ENCODE measurements around the gene PAX9. TPM values are rescaled to one million over a fixed set of nuclear protein-coding genes. Genes with fewer than 3 reads are reported as not detected.
A peak's percentile ranks its signal among the peaks of the same experiment; 100 is the strongest.

PAX9 gene
- total and polyA plus RNA-seq, 8 donors: 0.37 to 17.0 TPM; not detected in 6

DNA sequence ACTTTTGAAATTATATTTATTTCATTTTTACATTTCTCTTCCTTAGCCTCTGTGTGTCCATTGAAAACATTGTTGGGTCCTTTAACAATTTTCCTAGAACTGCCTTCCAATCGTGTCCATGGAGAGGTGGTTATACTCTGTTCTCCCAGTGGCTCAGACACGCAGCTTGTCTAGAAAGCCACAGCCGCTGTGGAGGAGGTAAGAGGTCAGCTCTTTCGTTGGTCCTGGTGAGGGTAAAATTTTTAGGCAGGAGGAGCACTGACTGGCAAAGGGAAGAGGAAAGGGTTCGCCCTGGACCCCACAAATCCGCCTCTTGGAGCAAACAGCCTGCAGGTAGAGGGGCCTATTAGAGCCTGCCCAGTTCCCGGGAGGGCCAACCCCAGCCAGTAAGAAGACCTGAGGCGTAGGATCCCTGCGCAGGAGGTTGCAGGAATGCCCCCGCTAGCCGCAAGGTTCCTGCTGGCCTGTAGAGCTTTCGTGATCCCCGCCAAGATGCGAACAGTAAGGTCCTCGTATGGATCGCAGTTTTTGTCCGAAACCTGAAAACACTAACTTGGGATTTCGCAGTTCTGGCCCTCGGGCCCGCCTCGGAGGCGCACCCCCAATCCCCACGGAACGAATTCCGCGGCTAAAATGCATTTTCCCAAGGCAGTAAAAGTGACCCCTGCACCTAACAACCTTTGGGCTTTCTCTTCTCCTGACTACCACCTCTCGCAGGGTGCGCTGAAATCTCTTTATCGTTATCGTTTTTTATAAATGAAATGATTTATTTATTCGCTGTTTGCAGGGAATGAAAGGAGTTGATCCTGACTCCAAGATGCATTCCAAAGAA lies 7.5 kb upstream of the PAX9 start:
- no peak for DNase-seq
- 10 to 15% (median 13%) methylated on average over 22 to 31 of the region's 31 CpGs for WGBS, 5 donors
- Histone ChIP-seq H3K27me3 (peaks cover 55 to 100% (median 95%) of the 10 kb centered on the region in 3 donors), H3K4me3 (no peak overlapping the region), H3K27ac (no peak overlapping the region), H3K36me3 (no peaks in the 10 kb centered on the region), H3K4me1 (peaks cover 28 to 49% (median 40%) of the 10 kb centered on the region in 4 donors), H3K9me3 (peaks cover 0 to 37% (median 0%) of the 10 kb centered on the region in 4 donors)
- TF ChIP-seq POLR2AphosphoS5 (IDR thresholded peaks at IDR 0.05) (no peak), EP300 (IDR thresholded peaks at IDR 0.05) (no peak), POLR2A (IDR thresholded peaks at IDR 0.05) (no peak)
- TF ChIP-seq, protein P1, sequence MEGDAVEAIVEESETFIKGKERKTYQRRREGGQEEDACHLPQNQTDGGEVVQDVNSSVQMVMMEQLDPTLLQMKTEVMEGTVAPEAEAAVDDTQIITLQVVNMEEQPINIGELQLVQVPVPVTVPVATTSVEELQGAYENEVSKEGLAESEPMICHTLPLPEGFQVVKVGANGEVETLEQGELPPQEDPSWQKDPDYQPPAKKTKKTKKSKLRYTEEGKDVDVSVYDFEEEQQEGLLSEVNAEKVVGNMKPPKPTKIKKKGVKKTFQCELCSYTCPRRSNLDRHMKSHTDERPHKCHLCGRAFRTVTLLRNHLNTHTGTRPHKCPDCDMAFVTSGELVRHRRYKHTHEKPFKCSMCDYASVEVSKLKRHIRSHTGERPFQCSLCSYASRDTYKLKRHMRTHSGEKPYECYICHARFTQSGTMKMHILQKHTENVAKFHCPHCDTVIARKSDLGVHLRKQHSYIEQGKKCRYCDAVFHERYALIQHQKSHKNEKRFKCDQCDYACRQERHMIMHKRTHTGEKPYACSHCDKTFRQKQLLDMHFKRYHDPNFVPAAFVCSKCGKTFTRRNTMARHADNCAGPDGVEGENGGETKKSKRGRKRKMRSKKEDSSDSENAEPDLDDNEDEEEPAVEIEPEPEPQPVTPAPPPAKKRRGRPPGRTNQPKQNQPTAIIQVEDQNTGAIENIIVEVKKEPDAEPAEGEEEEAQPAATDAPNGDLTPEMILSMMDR (IDR thresholded peaks at IDR 0.05): no peak
- intact Hi-C loops (cut with DNase I; ENCODE audit: low total_unique reads): no loop called here

DNA sequence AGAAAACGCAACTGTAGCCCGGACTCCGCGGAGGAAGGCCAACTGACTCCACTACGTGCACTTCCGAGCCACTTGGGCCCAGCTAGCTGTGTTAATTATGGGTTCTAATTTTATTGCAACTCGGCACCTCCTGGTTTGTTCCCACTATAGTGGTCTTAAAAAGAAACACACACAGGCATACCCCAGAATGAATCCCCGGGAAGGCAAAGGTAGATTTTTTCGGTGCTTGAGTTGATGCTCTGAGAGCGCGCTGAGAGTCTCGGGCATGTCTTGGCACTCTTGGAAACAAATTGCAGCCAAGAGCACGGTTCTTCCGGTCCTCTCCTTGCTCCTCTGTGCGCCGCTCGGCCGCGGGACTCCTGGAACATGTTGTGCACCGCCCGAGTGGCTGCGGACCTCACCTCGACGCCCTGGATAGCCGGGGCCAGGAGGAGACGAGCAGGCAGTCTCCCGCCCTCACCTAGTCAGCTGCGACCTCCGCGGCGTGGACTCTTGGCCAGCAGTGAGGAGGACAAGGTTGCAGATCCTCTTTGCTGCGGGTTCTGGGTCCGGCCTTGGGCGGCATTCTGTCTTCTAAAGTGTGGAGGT lies 6.8 kb upstream of the PAX9 start:
- DNase-seq: no peak
- H3K27me3 ChIP-seq: peaks cover 62 to 100% (median 95%) of the 10 kb centered on the region in 3 donors
- H3K4me1 ChIP-seq: peaks cover 28 to 56% (median 42%) of the 10 kb centered on the region in 4 donors
- no peak overlapping the region for H3K27ac ChIP-seq
- WGBS, 5 donors: 12 to 14% (median 13%) methylated on average over 32 to 34 of the region's 34 CpGs
- TF ChIP-seq POLR2A (IDR thresholded peaks at IDR 0.05) (no peak), EP300 (IDR thresholded peaks at IDR 0.05) (no peak), POLR2AphosphoS5 (IDR thresholded peaks at IDR 0.05) (no peak)
- TF ChIP-seq, protein P1 (IDR thresholded peaks at IDR 0.05): no peak
- H3K9me3 ChIP-seq: peaks cover 0 to 37% (median 0%) of the 10 kb centered on the region in 4 donors
- H3K36me3 ChIP-seq: no peaks in the 10 kb centered on the region
- intact Hi-C loops (cut with DNase I; ENCODE audit: low total_unique reads): no loop called here
- no peak overlapping the region for H3K4me3 ChIP-seq

DNA sequence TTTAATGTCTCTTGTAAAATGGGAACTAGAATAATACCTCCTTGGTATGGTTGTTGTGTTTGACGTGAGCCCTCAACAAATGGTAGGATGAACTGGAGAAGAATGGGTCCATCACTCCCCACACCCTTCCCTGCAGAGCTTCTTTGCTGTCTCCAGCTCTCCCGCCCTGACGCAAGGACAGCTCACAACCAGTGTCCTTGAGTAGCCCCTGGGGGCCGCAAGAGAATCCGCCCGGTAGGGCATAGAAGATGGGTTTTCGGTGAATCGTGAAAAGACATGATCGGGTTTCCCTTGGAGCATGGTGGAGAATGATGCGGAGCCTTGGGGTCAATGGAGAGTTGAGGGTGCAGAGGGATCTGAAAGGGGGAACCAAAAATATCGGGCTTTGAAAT lies 6.1 kb upstream of the PAX9 start:
- H3K27me3 ChIP-seq: peaks cover 65 to 100% (median 98%) of the 10 kb centered on the region in 3 donors
- WGBS, 5 donors: 12 to 25% (median 16%) methylated on average over 11 of the region's 11 CpGs
- no peak overlapping the region for H3K4me3 ChIP-seq
- intact Hi-C loops (cut with DNase I; ENCODE audit: low total_unique reads): no loop called here
- H3K9me3 ChIP-seq: peaks cover 0 to 37% (median 0%) of the 10 kb centered on the region in 4 donors
- peaks cover 28 to 58% (median 43%) of the 10 kb centered on the region in 4 donors for H3K4me1 ChIP-seq
- H3K27ac ChIP-seq: no peak overlapping the region
- no peak for TF ChIP-seq POLR2A (IDR thresholded peaks at IDR 0.05)
- TF ChIP-seq POLR2AphosphoS5 (IDR thresholded peaks at IDR 0.05): no peak
- no peak for TF ChIP-seq EP300 (IDR thresholded peaks at IDR 0.05)
- TF ChIP-seq, protein P1 (IDR thresholded peaks at IDR 0.05): no peak
- no peak for DNase-seq
- no peaks in the 10 kb centered on the region for H3K36me3 ChIP-seq

DNA sequence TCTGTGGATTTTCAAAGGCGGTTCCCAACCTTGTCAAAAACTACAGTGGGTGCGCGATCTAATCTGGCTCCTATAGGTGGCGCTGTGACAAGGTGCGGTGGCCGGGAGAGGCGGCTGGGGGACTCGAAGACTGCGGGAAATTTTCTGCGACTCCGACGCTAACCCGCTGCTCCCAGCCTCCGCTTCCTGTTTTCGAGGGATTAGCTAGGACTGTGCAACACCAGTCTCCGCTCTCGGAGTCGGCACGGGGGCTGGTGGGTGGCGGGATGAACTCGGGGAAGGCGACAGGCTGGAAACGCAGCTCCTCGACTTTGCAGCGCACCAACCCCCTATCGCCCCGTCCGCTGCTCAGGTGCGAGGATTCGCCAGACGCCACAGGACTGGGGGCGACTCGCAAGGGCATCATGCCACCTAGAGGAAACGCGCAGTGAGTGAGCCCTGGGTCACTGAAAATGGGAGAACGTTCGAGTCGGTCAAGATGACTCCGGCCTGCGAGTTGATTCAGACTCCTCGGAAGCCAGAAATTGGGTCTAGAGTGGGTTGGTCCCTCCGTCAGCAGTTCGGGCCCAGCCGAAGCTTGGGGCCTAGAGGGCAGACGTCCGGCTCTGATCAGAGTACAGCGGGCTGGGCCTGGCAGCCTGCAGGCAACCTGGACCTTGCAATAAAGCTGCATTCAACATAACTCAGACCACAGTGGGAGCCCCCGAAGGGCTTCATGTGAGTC lies 5.5 kb upstream of the PAX9 start:
- Histone ChIP-seq H3K4me3 (peak overlapping the region in 2 of 4 donors; percentile 22 to 47), H3K27ac (no peak overlapping the region), H3K27me3 (peaks cover 69 to 100% (median 98%) of the 10 kb centered on the region in 3 donors), H3K9me3 (peaks cover 0 to 42% (median 0%) of the 10 kb centered on the region in 4 donors), H3K4me1 (peaks cover 33 to 64% (median 48%) of the 10 kb centered on the region in 4 donors), H3K36me3 (no peaks in the 10 kb centered on the region)
- intact Hi-C loops (cut with DNase I; ENCODE audit: low total_unique reads): no loop called here
- WGBS, 5 donors: 2 to 9% (median 7%) methylated on average over 27 to 48 of the region's 48 CpGs
- DNase-seq: peak in 1 of 2 donors; percentile 71
- TF ChIP-seq, protein P1 (IDR thresholded peaks at IDR 0.05): peak in 2 of 7 experiments; percentile 16
- no peak for TF ChIP-seq EP300 (IDR thresholded peaks at IDR 0.05)

Data from stomach (tissue), 9 donors.